ENCODE results near the gene KCNJ12. TPM values are rescaled to one million over a fixed set of nuclear protein-coding genes. Genes with fewer than 3 reads are reported as not detected.
"Not testable (repeated sequence)": the region's sequence is repeated elsewhere in the genome, so short reads cannot be mapped to it uniquely, and the experiment has no call there.

The KCNJ12 gene
- total and polyA plus RNA-seq, 2 of the 4 experiments (the other 2 are of a cell fraction) = under 0.01 to 0.10 TPM

- H3K9me1 ChIP-seq (ENCODE audit: insufficient read depth, low read length); H2BK120ac ChIP-seq (ENCODE audit: low read depth, low read length); POLR2A ChIA-PET (ENCODE audit: unreplicated experiment): not testable (repeated sequence)
Observed at GRCh38 chr17:21328778-21329177, 47.4 kb upstream of the KCNJ12 start.

More at GRCh38 chr17:21328778-21329177, 47.4 kb upstream of the KCNJ12 start:
- in situ Hi-C loops (cut with MboI; ENCODE audit: low sequenced_read_pairs); H3K27ac ChIP-seq (ENCODE audit: insufficient read depth, low read length); H4K20me1 ChIP-seq (ENCODE audit: insufficient read depth, low read length); H3K4ac ChIP-seq (ENCODE audit: low read depth, low read length); BruUV-seq (replicated peaks); H2BK20ac ChIP-seq (ENCODE audit: low read depth, low read length); H2AK5ac ChIP-seq (ENCODE audit: low read depth, low read length); H4K5ac ChIP-seq (ENCODE audit: low read depth, low read length); ATAC-seq (ENCODE audit: low read depth); H2BK15ac ChIP-seq (ENCODE audit: low read depth, low read length); H2BK5ac ChIP-seq (ENCODE audit: low read depth, low read length, poor library complexity, severe bottlenecking); H2AK9ac ChIP-seq (replicated peaks; ENCODE audit: low read depth, low read length, poor library complexity); H4K8ac ChIP-seq (ENCODE audit: low read depth in 2 of 2, low read length in 2 of 2); dilution Hi-C loops (cut with HindIII; ENCODE audit: low sequenced_read_pairs, unreplicated experiment); H2AFZ ChIP-seq (replicated peaks; ENCODE audit: low read length, poor library complexity); H3K27me3 ChIP-seq (ENCODE audit: control insufficient read depth, insufficient read depth, low read length); H3K23ac ChIP-seq (ENCODE audit: low read depth, low read length); H3K79me1 ChIP-seq (ENCODE audit: low read depth in 1 of 2, low read length in 2 of 2); H4K91ac ChIP-seq (ENCODE audit: insufficient read depth, low read depth, low read length); DNase-seq; H3K9me3 ChIP-seq (ENCODE audit: control insufficient read depth, insufficient read depth, low read length); H3K9ac ChIP-seq (ENCODE audit: low read depth, low read length); H3K18ac ChIP-seq (ENCODE audit: low read depth, low read length); H3K56ac ChIP-seq (ENCODE audit: extremely low read depth, insufficient read depth, low read length); CTCF ChIA-PET; H3K36me3 ChIP-seq (ENCODE audit: control insufficient read depth, insufficient read depth, low read length); H3K14ac ChIP-seq (replicated peaks; ENCODE audit: low read depth, low read length); intact Hi-C loops (cut with micrococcal nuclease); H3K4me3 ChIP-seq (ENCODE audit: insufficient read depth, low read depth, low read length); H3K4me2 ChIP-seq (ENCODE audit: low read depth, low read length); H3K4me1 ChIP-seq (ENCODE audit: control insufficient read depth, insufficient read depth, low read length): not testable (repeated sequence)
- no CpG with 5 or more reads among the region's 2 CpGs for WGBS, 2 experiments (ENCODE audit: extremely low coverage in 2 of 2, insufficient read length in 1 of 2)
